WI38 (cell line): Measurements from ENCODE around the gene DNAI7.

Source experiments
- H3K4me3 ChIP-seq: 2 replicates; pipeline ENCODE4 v1.5.1; 2011; ENCODE audit warnings: low read depth, mild to moderate bottlenecking, control low read depth, low read length
- CTCF ChIP-seq: IDR thresholded peaks from 2 replicates; pipeline ENCODE4 v1.5.1; 2012; ENCODE audit warnings: low read depth, mild to moderate bottlenecking, control low read depth, low read length

Gene DNAI7

GRCh38 chr12:25195056-25195971 lies at the start of gene DNAI7, which contains the start of gene ETFRF1:
TSS of gene DNAI7 (minus strand) at chr12:25195160. CDS start at chr12:25195078, 82 bp downstream.
TSS of gene ETFRF1 (plus strand) at chr12:25195237. CDS start at chr12:25203957, 8,720 bp downstream.
- no peak for TF ChIP-seq CTCF

GRCh38 chr12:25243680-25243990 lies 48.7 kb upstream of the DNAI7 start:
- TF ChIP-seq CTCF: no peak
- no peak overlapping the region for H3K4me3 ChIP-seq

More at GRCh38 chr12:25195056-25195971, at the start of gene DNAI7, which contains the start of gene ETFRF1:
- peak within 1 kb of the TSS; percentile 85 for H3K4me3 ChIP-seq

GRCh38 chr12:25242981-25243679 lies 48.2 kb upstream of the DNAI7 start:
- H3K4me3 ChIP-seq: no peak overlapping the region
- TF ChIP-seq CTCF: no peak

GRCh38 chr12:25241167-25242020 lies 46.4 kb upstream of the DNAI7 start:
- peak; percentile 41 for TF ChIP-seq CTCF
- H3K4me3 ChIP-seq: no peak overlapping the region

GRCh38 chr12:25236626-25237025 lies 41.7 kb upstream of the DNAI7 start:
- H3K4me3 ChIP-seq: no peak overlapping the region
- no peak for TF ChIP-seq CTCF

GRCh38 chr12:25236190-25236589 lies 41.2 kb upstream of the DNAI7 start:
- TF ChIP-seq CTCF: no peak
- no peak overlapping the region for H3K4me3 ChIP-seq
